OCI-M2 (cell line): ENCODE measurements around the gene CYB5R3.
"Not testable (repeated sequence)": the region's sequence is repeated elsewhere in the genome, so short reads cannot be mapped to it uniquely, and the experiment has no call there.

Experiments used
- DNase-seq: peaks from one replicate; lab custom pipeline; 2025; ENCODE audit not compliant: unreplicated experiment; lab: John Stamatoyannopoulos, UW

Gene CYB5R3

DNA sequence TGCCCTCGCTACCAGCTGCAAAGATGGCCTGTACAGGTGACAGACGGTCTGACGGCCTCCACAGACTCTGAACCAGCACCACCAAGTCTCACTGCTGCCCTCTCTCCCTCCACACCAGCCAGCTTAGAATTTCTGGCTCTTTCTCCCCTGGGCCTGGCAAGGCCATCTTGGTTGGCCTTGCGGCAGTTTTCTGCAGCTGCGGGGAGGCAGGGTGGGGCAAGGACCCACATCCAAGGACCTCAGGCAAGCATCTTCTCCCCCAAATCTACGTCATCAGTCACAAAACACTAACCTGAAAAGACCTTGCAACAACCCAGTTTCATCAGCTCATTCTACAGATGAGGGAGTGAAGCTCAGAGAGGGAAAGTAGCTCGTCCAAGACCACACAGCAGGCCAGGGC is 22.8 kb downstream of the CYB5R3 start:
- DNase-seq: no peak

GRCh38 chr22:42625416-42625815 is 23.8 kb downstream of the CYB5R3 start:
- no peak for DNase-seq

GRCh38 chr22:42624551-42625106 is 24.6 kb downstream of the CYB5R3 start:
- DNase-seq: no peak

- DNase-seq: no peak
Observed at GRCh38 chr22:42623756-42624441, 25.3 kb downstream of the CYB5R3 start.

GRCh38 chr22:42623301-42623751 is 25.9 kb downstream of the CYB5R3 start:
- no peak for DNase-seq

DNA sequence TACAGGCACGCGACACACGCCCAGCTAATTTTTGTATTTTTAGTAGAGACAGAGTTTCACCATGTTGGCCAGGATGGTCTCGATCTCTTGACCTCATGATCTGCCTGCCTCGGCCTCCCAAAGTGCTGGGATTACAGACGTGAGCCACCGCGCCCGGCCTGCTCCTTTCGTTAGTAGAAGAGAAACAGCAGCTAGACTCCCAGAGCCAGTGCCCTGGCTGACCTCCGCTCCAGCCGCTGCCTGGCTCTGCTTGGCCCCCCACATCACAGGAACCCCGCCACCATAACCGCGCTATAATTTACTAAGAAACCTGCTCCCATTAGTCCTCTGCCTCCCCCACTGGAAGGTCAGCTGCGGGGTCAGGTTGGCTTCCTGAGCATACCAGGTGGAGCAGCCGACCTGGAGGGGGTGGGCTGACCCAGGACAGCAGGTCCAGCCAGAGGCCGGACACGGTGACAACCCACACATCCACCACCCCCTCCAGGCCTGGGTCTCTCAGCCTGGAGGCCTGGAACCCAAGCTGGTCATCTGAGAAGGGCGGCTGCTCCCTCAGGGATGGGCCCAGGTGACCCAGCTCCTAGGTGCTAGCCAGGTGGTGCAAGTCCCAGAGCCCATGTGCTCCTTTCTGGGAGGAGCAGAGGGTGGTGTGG is 27.0 kb downstream of the CYB5R3 start:
- no peak for DNase-seq

GRCh38 chr22:42621505-42622002 is 27.6 kb downstream of the CYB5R3 start:
- DNase-seq: no peak

DNA sequence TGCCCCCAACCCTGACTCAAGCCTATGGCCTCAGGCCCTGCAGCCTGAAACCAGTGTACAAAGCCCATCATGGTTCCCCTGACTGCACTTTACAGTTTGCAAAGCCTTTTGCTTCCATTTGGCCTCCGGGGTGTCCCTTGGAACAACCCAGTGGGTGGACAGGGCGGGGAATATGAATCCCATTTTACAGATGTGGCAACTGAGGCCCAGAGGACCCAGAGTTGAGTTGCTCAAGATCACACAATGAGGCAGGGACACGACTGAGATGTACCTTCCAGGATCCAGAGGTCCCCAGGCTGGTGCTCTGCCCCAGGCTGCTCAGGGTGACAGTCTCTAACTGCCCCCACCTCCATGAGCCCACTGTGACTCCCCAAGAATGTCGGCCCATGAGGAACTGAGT is 29.1 kb downstream of the CYB5R3 start:
- DNase-seq: no peak

DNA sequence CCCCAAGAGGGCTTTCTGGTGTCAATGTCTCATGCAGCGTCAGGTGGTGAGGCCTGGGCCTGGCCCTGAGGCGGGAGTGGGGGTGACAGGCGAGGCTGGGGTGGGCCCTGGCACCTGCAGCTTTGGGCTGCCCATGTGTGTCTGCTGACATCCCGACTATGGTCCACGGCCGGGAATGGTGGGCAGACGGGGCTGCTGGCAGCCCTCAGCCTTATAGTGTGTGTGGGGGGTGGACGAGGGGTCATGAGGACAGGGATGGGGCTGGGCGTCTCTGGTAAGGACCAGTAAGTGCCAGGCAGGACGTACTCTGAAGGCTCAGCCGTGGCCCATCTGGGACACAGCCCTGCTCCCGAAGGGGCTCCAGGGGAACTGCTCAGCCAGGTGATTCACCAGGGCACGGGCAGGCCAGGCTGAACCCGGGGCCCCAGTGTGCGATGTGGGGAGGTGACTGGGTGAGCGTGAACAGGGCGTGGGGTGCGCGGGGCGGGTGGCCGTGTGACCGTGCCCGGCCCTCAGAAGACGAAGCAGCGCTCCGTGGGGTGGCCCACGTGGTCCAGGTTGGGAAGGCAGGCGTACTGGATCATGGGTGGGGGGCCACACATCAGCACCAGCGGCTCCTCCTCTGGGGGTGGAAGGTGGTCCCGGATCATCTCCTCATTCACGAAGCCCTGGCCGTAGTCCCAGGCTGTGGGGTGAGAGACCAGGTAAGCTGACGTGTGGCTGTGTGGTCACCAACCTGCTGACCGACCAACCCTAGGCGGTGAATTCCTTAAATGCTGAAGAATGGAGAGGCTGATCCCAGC is 29.7 kb downstream of the CYB5R3 start:
- DNase-seq: no peak

DNA sequence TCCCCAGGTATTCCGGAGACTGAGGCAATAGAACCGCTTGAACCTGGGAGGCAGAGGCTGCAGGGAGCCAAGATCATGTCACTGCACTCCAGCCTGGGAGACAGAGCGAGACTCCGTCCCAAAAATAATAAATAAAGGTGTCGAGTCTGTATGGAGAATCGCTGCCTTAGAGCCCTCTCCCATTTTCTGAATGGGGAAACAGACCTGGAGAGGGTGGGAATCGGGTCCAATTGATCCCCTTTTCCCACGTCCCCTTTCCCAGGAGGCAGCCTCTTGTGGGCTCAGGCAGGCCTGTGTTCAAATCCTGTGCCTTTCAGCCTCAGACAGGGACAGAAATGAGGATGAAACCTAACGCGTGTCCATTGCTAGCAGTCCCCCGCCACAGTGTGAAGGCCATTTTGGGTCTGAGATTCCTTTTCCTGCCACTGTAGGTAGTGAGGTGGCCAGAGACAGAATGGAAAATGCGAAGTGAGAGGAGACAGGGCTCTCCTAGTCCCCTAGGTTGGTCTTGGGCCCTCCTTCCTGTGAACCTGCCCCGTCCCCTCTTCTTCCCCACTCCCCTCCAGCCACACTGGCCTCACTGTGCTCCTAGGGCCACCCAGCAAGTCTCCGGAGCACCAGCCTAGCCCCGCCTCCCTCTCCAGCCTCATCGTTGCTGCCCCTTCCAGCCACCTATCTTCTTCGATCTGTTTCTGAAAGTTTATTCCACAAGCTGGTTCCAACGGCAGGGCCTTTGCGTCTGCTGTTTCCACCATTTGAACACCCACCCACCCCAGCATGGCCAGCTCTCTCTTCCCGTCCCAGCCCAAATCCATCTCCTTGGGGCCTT is 31.8 kb downstream of the CYB5R3 start:
- no peak for DNase-seq

DNA sequence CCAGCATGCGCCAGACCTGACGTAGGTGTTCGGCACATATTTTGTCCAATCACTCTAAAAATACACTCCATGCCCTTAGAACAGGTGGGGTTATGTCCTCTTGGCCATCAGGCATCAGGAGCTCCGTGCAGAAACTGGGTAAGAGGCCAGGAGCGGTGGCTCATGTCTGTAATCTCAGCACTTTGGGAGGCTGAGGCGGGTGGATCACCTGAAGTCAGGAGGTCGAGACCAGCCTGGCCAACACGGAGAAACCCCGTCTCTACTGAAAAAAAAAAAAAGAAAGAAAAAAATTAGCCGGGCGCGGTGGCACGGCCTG is 33.4 kb downstream of the CYB5R3 start:
- DNase-seq: not testable (repeated sequence)

DNA sequence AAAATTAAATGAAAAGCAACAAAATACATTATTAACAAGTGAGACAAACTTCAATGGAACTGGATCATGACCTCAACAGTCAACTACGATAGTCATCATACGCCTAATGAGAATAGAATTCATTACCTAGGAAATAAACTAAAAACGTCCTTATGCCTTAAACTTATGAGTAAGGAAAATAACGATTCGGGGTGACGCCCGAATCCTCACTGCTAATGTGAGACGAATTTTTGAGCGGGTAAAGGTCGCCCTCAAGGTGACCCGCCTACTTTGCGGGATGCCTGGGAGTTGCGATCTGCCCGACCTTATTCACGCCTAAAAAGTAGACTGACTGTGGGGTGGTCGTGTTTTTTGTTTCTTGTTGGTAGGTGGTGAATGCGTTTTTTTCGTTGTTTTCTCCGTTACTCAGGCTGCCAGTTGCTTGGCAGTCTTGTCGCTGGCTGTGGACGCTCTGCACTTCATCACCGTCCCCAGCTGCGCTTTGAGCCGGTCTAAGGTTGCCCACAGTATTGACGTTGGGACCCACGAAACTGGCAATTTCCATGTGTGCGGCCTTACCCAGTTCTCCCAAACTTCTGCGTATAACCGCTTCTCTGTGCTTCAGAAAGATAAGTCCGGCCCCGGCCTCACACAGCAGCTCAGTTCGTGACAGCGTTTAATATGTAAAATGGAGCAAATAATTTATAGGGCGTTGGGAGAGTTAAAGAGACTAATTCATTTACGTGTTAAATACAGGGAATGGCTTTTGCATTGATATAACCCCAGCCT is 33.9 kb downstream of the CYB5R3 start:
- peak; percentile 91 for DNase-seq

- DNase-seq: peak; percentile 90
Observed at GRCh38 chr22:42614312-42615091, 34.7 kb downstream of the CYB5R3 start, which contains the start of gene POLDIP3. POLDIP3 (minus strand) TSS chr22:42614883; CDS start chr22:42614857, 26 bp downstream.

- DNase-seq: no peak
Observed at GRCh38 chr22:42613872-42614301, 35.3 kb downstream of the CYB5R3 start.

- DNase-seq: no peak
Observed at GRCh38 chr22:42612336-42612735, 36.9 kb downstream of the CYB5R3 start.

DNA sequence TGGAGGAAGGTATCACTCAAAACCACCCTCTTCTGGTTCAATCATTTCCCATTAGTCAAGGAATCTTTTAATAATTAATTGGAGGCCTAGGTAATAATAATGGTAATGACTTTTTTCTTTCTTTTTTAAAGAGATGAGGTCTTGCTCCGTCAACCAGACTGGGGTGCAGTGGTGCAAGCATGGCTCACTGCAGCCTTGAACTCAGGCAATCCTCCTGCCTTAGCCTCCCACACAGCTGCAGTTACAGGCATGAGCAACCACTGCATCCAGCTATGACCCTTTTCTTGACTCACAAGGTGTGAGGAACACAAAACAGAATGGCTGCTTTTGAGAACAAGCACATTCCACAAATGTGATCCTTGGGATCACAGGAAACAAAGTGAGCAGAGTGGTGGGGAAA is 38.1 kb downstream of the CYB5R3 start:
- no peak for DNase-seq

DNA sequence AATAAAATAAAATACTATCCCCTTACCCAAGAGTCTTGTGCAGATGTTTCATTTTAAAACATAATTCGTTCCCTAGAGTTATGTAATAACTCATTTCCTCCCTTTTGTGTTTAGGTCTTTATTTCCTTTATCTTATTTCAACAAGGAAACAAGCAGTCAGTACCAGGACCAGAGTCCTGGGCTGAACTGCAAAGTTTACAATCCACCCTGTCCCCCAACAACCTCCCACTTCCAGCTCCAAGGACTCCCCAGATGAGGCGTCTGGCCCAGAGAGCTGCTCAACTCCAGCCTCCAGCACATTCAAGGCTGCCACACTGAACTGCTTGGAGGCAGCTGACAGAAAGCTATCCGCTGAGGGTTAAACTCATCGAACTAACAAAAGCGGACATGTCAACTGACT is 39.0 kb downstream of the CYB5R3 start:
- DNase-seq: no peak

GRCh38 chr22:42608823-42609361 is 40.3 kb downstream of the CYB5R3 start:
- DNase-seq: no peak
